ENCODE results near the gene ITPR1. TPM values are rescaled to one million over a fixed set of nuclear protein-coding genes. Genes with fewer than 3 reads are reported as not detected.

Gene ITPR1
- total and polyA plus RNA-seq, 4 donors, result 30.7 to 294 (median 149) TPM

GRCh38 chr3:4838621-4839022, 345.5 kb downstream of the ITPR1 start:
- Histone ChIP-seq H3K27me3 (ENCODE audit: control insufficient read depth in 1 of 2, insufficient read depth in 2 of 2, low read length in 1 of 2) (no peaks in the 10 kb centered on the region), H3K9me3 (ENCODE audit: control insufficient read depth, low read length) (no peaks in the 10 kb centered on the region), H3K4me3 (ENCODE audit: low read length in 2 of 2) (no peak overlapping the region), H3K36me3 (ENCODE audit: control insufficient read depth in 1 of 2, insufficient read depth in 2 of 2, low read length in 1 of 2) (peaks cover 7 to 9% of the 10 kb centered on the region in 2 donors), H3K27ac (ENCODE audit: low read depth in 1 of 2, low read length in 2 of 2) (no peak overlapping the region), H3K4me1 (ENCODE audit: control insufficient read depth in 1 of 2, insufficient read depth in 2 of 2, low read length in 2 of 2) (no peaks in the 10 kb centered on the region)
- intact Hi-C loops (cut with DNase I), result no loop called here
- ATAC-seq (ENCODE audit: low FRiP score) (no peak), DNase-seq (no peak)
- 94 to 95% methylated on average over 4 of the region's 4 CpGs for WGBS, 2 donors

GRCh38 chr3:4839278-4839677, 346.1 kb downstream of the ITPR1 start:
- ATAC-seq (ENCODE audit: low FRiP score), result no peak
- Histone ChIP-seq H3K36me3 (ENCODE audit: control insufficient read depth in 1 of 2, insufficient read depth in 2 of 2, low read length in 1 of 2) (peaks cover 7 to 9% of the 10 kb centered on the region in 2 donors), H3K4me3 (ENCODE audit: low read length in 2 of 2) (no peak overlapping the region), H3K27ac (ENCODE audit: low read depth in 1 of 2, low read length in 2 of 2) (no peak overlapping the region), H3K4me1 (ENCODE audit: control insufficient read depth in 1 of 2, insufficient read depth in 2 of 2, low read length in 2 of 2) (no peaks in the 10 kb centered on the region), H3K27me3 (ENCODE audit: control insufficient read depth in 1 of 2, insufficient read depth in 2 of 2, low read length in 1 of 2) (no peaks in the 10 kb centered on the region), H3K9me3 (ENCODE audit: control insufficient read depth, low read length) (no peaks in the 10 kb centered on the region)
- DNase-seq, result no peak
- intact Hi-C loops (cut with DNase I), result no loop called here
- 94 to 96% methylated on average over 3 of the region's 3 CpGs for WGBS, 2 donors

GRCh38 chr3:4841225-4841624, 348.1 kb downstream of the ITPR1 start:
- Histone ChIP-seq H3K27me3 (ENCODE audit: control insufficient read depth in 1 of 2, insufficient read depth in 2 of 2, low read length in 1 of 2) (no peaks in the 10 kb centered on the region), H3K36me3 (ENCODE audit: control insufficient read depth in 1 of 2, insufficient read depth in 2 of 2, low read length in 1 of 2) (peaks cover 7% of the 10 kb centered on the region in 2 donors), H3K9me3 (ENCODE audit: control insufficient read depth, low read length) (no peaks in the 10 kb centered on the region), H3K27ac (ENCODE audit: low read depth in 1 of 2, low read length in 2 of 2) (no peak overlapping the region), H3K4me1 (ENCODE audit: control insufficient read depth in 1 of 2, insufficient read depth in 2 of 2, low read length in 2 of 2) (no peaks in the 10 kb centered on the region), H3K4me3 (ENCODE audit: low read length in 2 of 2) (no peak overlapping the region)
- 82% methylated on average over 3 of the region's 3 CpGs for WGBS, 2 donors
- DNase-seq (no peak), ATAC-seq (ENCODE audit: low FRiP score) (no peak)
- intact Hi-C loops (cut with DNase I), result no loop called here

GRCh38 chr3:4841776-4842440, 348.8 kb downstream of the ITPR1 start:
- ATAC-seq (ENCODE audit: low FRiP score) (no peak), DNase-seq (no peak)
- Histone ChIP-seq H3K27me3 (ENCODE audit: control insufficient read depth in 1 of 2, insufficient read depth in 2 of 2, low read length in 1 of 2) (no peaks in the 10 kb centered on the region), H3K9me3 (ENCODE audit: control insufficient read depth, low read length) (no peaks in the 10 kb centered on the region), H3K27ac (ENCODE audit: low read depth in 1 of 2, low read length in 2 of 2) (no peak overlapping the region), H3K36me3 (ENCODE audit: control insufficient read depth in 1 of 2, insufficient read depth in 2 of 2, low read length in 1 of 2) (peaks cover 6 to 7% of the 10 kb centered on the region in 2 donors), H3K4me3 (ENCODE audit: low read length in 2 of 2) (no peak overlapping the region), H3K4me1 (ENCODE audit: control insufficient read depth in 1 of 2, insufficient read depth in 2 of 2, low read length in 2 of 2) (no peaks in the 10 kb centered on the region)
- intact Hi-C loops (cut with DNase I), result no loop called here
- WGBS, 2 donors, result 91 to 98% methylated on average over 3 of the region's 3 CpGs

GRCh38 chr3:4843619-4844018, 350.5 kb downstream of the ITPR1 start:
- intact Hi-C loops (cut with DNase I), result no loop called here
- no peaks in the 10 kb centered on the region for H3K9me3 ChIP-seq (ENCODE audit: control insufficient read depth, low read length)
- peaks cover 2 to 5% of the 10 kb centered on the region in 2 donors for H3K36me3 ChIP-seq (ENCODE audit: control insufficient read depth in 1 of 2, insufficient read depth in 2 of 2, low read length in 1 of 2)
- 97 to 99% methylated on average over 5 of the region's 5 CpGs for WGBS, 2 donors
- no peak for ATAC-seq (ENCODE audit: low FRiP score)
- DNase-seq, result no peak
- no peak overlapping the region for H3K27ac ChIP-seq (ENCODE audit: low read depth in 1 of 2, low read length in 2 of 2)
- no peak overlapping the region for H3K4me3 ChIP-seq (ENCODE audit: low read length in 2 of 2)
- H3K27me3 ChIP-seq (ENCODE audit: control insufficient read depth in 1 of 2, insufficient read depth in 2 of 2, low read length in 1 of 2), result no peaks in the 10 kb centered on the region
- H3K4me1 ChIP-seq (ENCODE audit: control insufficient read depth in 1 of 2, insufficient read depth in 2 of 2, low read length in 2 of 2), result no peaks in the 10 kb centered on the region

DNA sequence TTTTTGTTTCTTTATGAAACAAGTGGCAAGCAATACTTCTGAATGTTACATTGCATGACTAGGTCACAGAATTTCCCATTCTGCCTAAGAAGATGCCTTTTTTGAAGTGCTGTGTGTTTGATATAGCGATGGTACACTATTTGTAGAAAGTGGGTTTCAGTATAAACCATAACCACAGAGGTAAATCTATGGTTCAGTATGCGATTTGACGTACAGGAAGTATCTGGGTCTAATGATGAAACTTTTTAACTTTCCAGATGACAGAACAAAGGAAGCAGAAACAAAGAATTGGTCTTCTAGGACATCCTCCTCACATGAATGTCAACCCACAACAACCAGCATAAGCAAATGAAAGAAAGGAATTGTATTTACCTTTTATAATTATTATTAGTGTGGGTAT, 352.7 kb downstream of the ITPR1 start:
- Histone ChIP-seq H3K27me3 (ENCODE audit: control insufficient read depth in 1 of 2, insufficient read depth in 2 of 2, low read length in 1 of 2) (no peaks in the 10 kb centered on the region), H3K9me3 (ENCODE audit: control insufficient read depth, low read length) (no peaks in the 10 kb centered on the region), H3K4me3 (ENCODE audit: low read length in 2 of 2) (no peak overlapping the region), H3K36me3 (ENCODE audit: control insufficient read depth in 1 of 2, insufficient read depth in 2 of 2, low read length in 1 of 2) (peaks cover 2 to 5% of the 10 kb centered on the region in 2 donors), H3K27ac (ENCODE audit: low read depth in 1 of 2, low read length in 2 of 2) (no peak overlapping the region), H3K4me1 (ENCODE audit: control insufficient read depth in 1 of 2, insufficient read depth in 2 of 2, low read length in 2 of 2) (no peaks in the 10 kb centered on the region)
- intact Hi-C loops (cut with DNase I), result no loop called here
- DNase-seq (no peak), ATAC-seq (ENCODE audit: low FRiP score) (no peak)
- WGBS, 2 donors, result 93 to 95% methylated on average over 3 of the region's 3 CpGs

DNA sequence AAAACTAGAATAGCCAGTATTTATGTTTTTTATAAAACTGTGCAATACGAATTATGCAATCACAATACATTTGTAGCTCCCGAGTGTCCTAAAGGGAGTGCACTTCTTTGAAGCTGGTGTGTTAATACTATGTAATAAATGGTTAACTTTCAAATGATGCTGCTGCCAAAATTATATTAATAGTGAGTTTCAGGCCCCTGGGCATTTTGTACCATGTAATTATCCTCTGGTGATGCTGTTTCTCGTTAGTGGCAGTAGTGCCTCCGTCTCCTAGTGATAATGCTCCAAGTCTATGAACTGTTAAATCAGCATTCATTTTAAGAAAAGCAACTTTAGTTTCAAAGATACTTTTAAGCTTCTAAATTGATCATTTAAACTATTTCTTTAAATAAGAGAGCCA, 353.4 kb downstream of the ITPR1 start:
- no peaks in the 10 kb centered on the region for H3K27me3 ChIP-seq (ENCODE audit: control insufficient read depth in 1 of 2, insufficient read depth in 2 of 2, low read length in 1 of 2)
- no peaks in the 10 kb centered on the region for H3K4me1 ChIP-seq (ENCODE audit: control insufficient read depth in 1 of 2, insufficient read depth in 2 of 2, low read length in 2 of 2)
- WGBS, 2 donors, result 93% methylated on average over 4 of the region's 4 CpGs
- H3K9me3 ChIP-seq (ENCODE audit: control insufficient read depth, low read length), result no peaks in the 10 kb centered on the region
- intact Hi-C loops (cut with DNase I), result no loop called here
- H3K36me3 ChIP-seq (ENCODE audit: control insufficient read depth in 1 of 2, insufficient read depth in 2 of 2, low read length in 1 of 2), result peaks cover 0 to 5% of the 10 kb centered on the region in 2 donors
- ATAC-seq (ENCODE audit: low FRiP score) (no peak), DNase-seq (no peak)
- no peak overlapping the region for H3K27ac ChIP-seq (ENCODE audit: low read depth in 1 of 2, low read length in 2 of 2)
- H3K4me3 ChIP-seq (ENCODE audit: low read length in 2 of 2), result no peak overlapping the region

GRCh38 chr3:4848176-4848825, 355.2 kb downstream of the ITPR1 start:
- H3K36me3 ChIP-seq (ENCODE audit: control insufficient read depth in 1 of 2, insufficient read depth in 2 of 2, low read length in 1 of 2), result peaks cover 0 to 5% of the 10 kb centered on the region in 2 donors
- H3K27ac ChIP-seq (ENCODE audit: low read depth in 1 of 2, low read length in 2 of 2), result no peak overlapping the region
- WGBS, 2 donors, result 73 to 75% methylated on average over 6 of the region's 6 CpGs
- no peak overlapping the region for H3K4me3 ChIP-seq (ENCODE audit: low read length in 2 of 2)
- DNase-seq (no peak), ATAC-seq (ENCODE audit: low FRiP score) (no peak)
- no peaks in the 10 kb centered on the region for H3K27me3 ChIP-seq (ENCODE audit: control insufficient read depth in 1 of 2, insufficient read depth in 2 of 2, low read length in 1 of 2)
- intact Hi-C loops (cut with DNase I), result no loop called here
- no peaks in the 10 kb centered on the region for H3K4me1 ChIP-seq (ENCODE audit: control insufficient read depth in 1 of 2, insufficient read depth in 2 of 2, low read length in 2 of 2)
- H3K9me3 ChIP-seq (ENCODE audit: control insufficient read depth, low read length), result no peaks in the 10 kb centered on the region

GRCh38 chr3:4849136-4849535, 356.0 kb downstream of the ITPR1 start:
- 60 to 61% methylated on average over 3 of the region's 3 CpGs for WGBS, 2 donors
- H3K27ac ChIP-seq (ENCODE audit: low read depth in 1 of 2, low read length in 2 of 2), result no peak overlapping the region
- H3K36me3 ChIP-seq (ENCODE audit: control insufficient read depth in 1 of 2, insufficient read depth in 2 of 2, low read length in 1 of 2), result peaks cover 0 to 5% of the 10 kb centered on the region in 2 donors
- no peaks in the 10 kb centered on the region for H3K27me3 ChIP-seq (ENCODE audit: control insufficient read depth in 1 of 2, insufficient read depth in 2 of 2, low read length in 1 of 2)
- no peaks in the 10 kb centered on the region for H3K9me3 ChIP-seq (ENCODE audit: control insufficient read depth, low read length)
- H3K4me1 ChIP-seq (ENCODE audit: control insufficient read depth in 1 of 2, insufficient read depth in 2 of 2, low read length in 2 of 2), result no peaks in the 10 kb centered on the region
- no peak overlapping the region for H3K4me3 ChIP-seq (ENCODE audit: low read length in 2 of 2)
- intact Hi-C loops (cut with DNase I), result no loop called here
- DNase-seq (no peak), ATAC-seq (ENCODE audit: low FRiP score) (no peak)
